PFSK-1 (cell line): ENCODE measurements around the gene MYL4.

ENCODE experiments used
- POLR2AphosphoS5 ChIP-seq: IDR thresholded peaks from 2 replicates; pipeline ENCODE4 v1.6.1; 2012; ENCODE audit warnings: low read depth, mild to moderate bottlenecking, control low read depth, low read length, moderate library complexity
- REST ChIP-seq, 2 experiments: IDR thresholded peaks; 2 replicates each; pipeline versions ENCODE4 v1.6.1 to v1.8.0; 2011 to 2012; ENCODE audit warnings: low read depth in 2 of 2, low read length in 2 of 2, control low read depth in 1 of 2, inconsistent platforms in 1 of 2, mild to moderate bottlenecking in 1 of 2, moderate library complexity in 1 of 2; ENCODE audit not compliant: insufficient read depth in 1 of 2
- TAF1 ChIP-seq: IDR thresholded peaks from 2 replicates; pipeline ENCODE4 v1.6.1; 2012; ENCODE audit warnings: low read length, control low read depth, borderline replicate concordance; ENCODE audit not compliant: insufficient read depth

GRCh38 chr17:47239619-47239966, 30.4 kb downstream of the MYL4 start:
- no peak for TF ChIP-seq POLR2AphosphoS5
- no peak for TF ChIP-seq TAF1
- TF ChIP-seq REST (IDR thresholded peaks at IDR 0.05; ENCODE audit: insufficient read depth in 1 of 2, low read depth in 2 of 2, low read length in 2 of 2), result no peak
